Measurements from ENCODE around the gene PLA2G7. TPM values are rescaled to one million over a fixed set of nuclear protein-coding genes. Genes with fewer than 3 reads are reported as not detected.

Gene PLA2G7
- total and polyA plus RNA-seq, 2 of the 8 experiments (the other 6 are each of a cell fraction or from before 2014, with no cell fraction given), result 1.5 to 2.2 TPM

Other genes with a start within 250 kb of the PLA2G7 start
- gene RCAN2, start 243.9 kb downstream of the PLA2G7 start, total RNA-seq (2021; fragmentation: NEBNext Ultra II Directional; extraction: Animal tissue kit (Norgen Biotek cat#: 25700)), result 8.1 and 8.5 TPM in 2 replicates
- 3.6 and 5.0 TPM in 2 replicates for gene RCAN2, start 243.9 kb downstream of the PLA2G7 start, polyA plus RNA-seq (2011; rRNA removed)
- 2.4 and 2.5 TPM in 2 replicates for gene CYP39A1, start 82.6 kb downstream of the PLA2G7 start, total RNA-seq (2021; fragmentation: NEBNext Ultra II Directional; extraction: Animal tissue kit (Norgen Biotek cat#: 25700))
- gene CYP39A1, start 82.6 kb downstream of the PLA2G7 start, polyA plus RNA-seq (2011; rRNA removed), result 0.20 and 0.71 TPM in 2 replicates
- 8.4 and 9.5 TPM in 2 replicates for gene SLC25A27, start 82.4 kb downstream of the PLA2G7 start, total RNA-seq (2021; fragmentation: NEBNext Ultra II Directional; extraction: Animal tissue kit (Norgen Biotek cat#: 25700))
- 4.9 and 7.3 TPM in 2 replicates for gene SLC25A27, start 82.4 kb downstream of the PLA2G7 start, polyA plus RNA-seq (2011; rRNA removed)
- 0.19 TPM in 1 of 2 replicates, not detected in the other for gene TDRD6, start 47.5 kb downstream of the PLA2G7 start, total RNA-seq (2021; fragmentation: NEBNext Ultra II Directional; extraction: Animal tissue kit (Norgen Biotek cat#: 25700))
- 0.02 and 0.06 TPM in 2 replicates for gene TDRD6, start 47.5 kb downstream of the PLA2G7 start, polyA plus RNA-seq (2011; rRNA removed)
- gene ANKRD66, start 11.6 kb upstream of the PLA2G7 start, total RNA-seq (2021; fragmentation: NEBNext Ultra II Directional; extraction: Animal tissue kit (Norgen Biotek cat#: 25700)), result not detected in 2 replicates
- gene ANKRD66, start 11.6 kb upstream of the PLA2G7 start, polyA plus RNA-seq (2011; rRNA removed), result 0.05 TPM in 1 of 2 replicates, not detected in the other
- not detected in 2 replicates for gene MEP1A, start 58.0 kb upstream of the PLA2G7 start, total RNA-seq (2021; fragmentation: NEBNext Ultra II Directional; extraction: Animal tissue kit (Norgen Biotek cat#: 25700))
- gene MEP1A, start 58.0 kb upstream of the PLA2G7 start, polyA plus RNA-seq (2011; rRNA removed), result 0.03 and 0.06 TPM in 2 replicates
- gene ADGRF5, start 186.6 kb upstream of the PLA2G7 start, total RNA-seq (2021; fragmentation: NEBNext Ultra II Directional; extraction: Animal tissue kit (Norgen Biotek cat#: 25700)), result 0.06 TPM in 1 of 2 replicates, not detected in the other
- gene ADGRF5, start 186.6 kb upstream of the PLA2G7 start, polyA plus RNA-seq (2011; rRNA removed), result not detected in 2 replicates

Data from H1 (cell line).